Right lobe of liver (tissue), 6 donors: ENCODE measurements around the gene TOX3. TPM values are rescaled to one million over a fixed set of nuclear protein-coding genes. Genes with fewer than 3 reads are reported as not detected.

Experiments used
- ATAC-seq, 4 donors: fragments of 200-7000 bp; cut with Tn5 transposase; one replicate each; pipeline ENCODE4 v1.9.1; 2020; ENCODE audit warnings: mild to moderate bottlenecking in 4 of 4, moderate library complexity in 4 of 4
- DNase-seq, 3 donors: peaks; one replicate each; pipeline ENCODE4 v3.0.0-alpha.2; 2020
- H3K27ac ChIP-seq, 3 donors: fragments of 200-600 bp; one replicate each; pipeline ENCODE4 v1.8.0; 2022
- H3K27me3 ChIP-seq, 2 donors: fragments of 200-600 bp; one replicate each; pipeline ENCODE4 v1.8.0; 2022
- H3K36me3 ChIP-seq, 4 donors: fragments of 200-600 bp; sonication (generic) in 1 of 4; one replicate each; pipeline versions ENCODE4 v1.5.1 to v1.8.0; 2017 to 2022; ENCODE audit warnings: control low read depth in 1 of 4
- H3K4me1 ChIP-seq, 4 donors: fragments of 200-600 bp; sonication (generic) in 1 of 4; one replicate each; pipeline versions ENCODE4 v1.5.1 to v1.8.0; 2017 to 2022; ENCODE audit warnings: control low read depth in 1 of 4
- H3K4me3 ChIP-seq, 3 donors: fragments of 200-600 bp; one replicate each; pipeline ENCODE4 v1.8.0; 2022
- H3K9me3 ChIP-seq, 4 donors: fragments of 200-600 bp; sonication (generic) in 1 of 4; one replicate each; pipeline versions ENCODE4 v1.5.1 to v1.8.0; 2017 to 2022; ENCODE audit warnings: control low read depth in 1 of 4
- POLR2A ChIP-seq: fragments of 450-650 bp; IDR thresholded peaks from one replicate; pipeline ENCODE4 v1.6.1; 2017; ENCODE audit warnings: antibody characterized with exemption, mild to moderate bottlenecking
- WGBS: methylation state at CpG from one replicate; pipeline ENCODE4 v1.1.6; 2018; ENCODE audit warnings: low coverage, low lambda C conversion rate; ENCODE audit not compliant: insufficient coverage; ENCODE audit errors: missing lambda C conversion rate; 5-methylcytosine and 5-hydroxymethylcytosine counted together
- intact Hi-C, 2 donors: fragments of 100-400 bp; cut with DNase I; formaldehyde crosslinking; loops; one replicate each; pipeline versions ENCODE4 v1.11.2 to v1.14.1; 2022
- total RNA-seq, 6 experiments: library from RNA; depleted of rRNA in 2 of 6; stranded (reverse); fragments of >200 nt in 2 of 6; fragmentation: NEBNext Ultra II Directional in 3 of 6; extraction: Animal tissue kit (Norgen Biotek cat#: 25700) in 3 of 6; gene quantifications; one replicate each; pipeline versions ENCODE4 v1.1.0 to v1.2.4, GENCODE V29; 2016 to 2023
- TF ChIP-seq, protein P1 (sequence below), 4 donors: fragments of 200-600 bp in 3 of 4; fragments of 450-650 bp in 1 of 4; IDR thresholded peaks; one replicate each; pipeline versions ENCODE4 v1.5.1 to v1.8.0; 2016 to 2022; ENCODE audit warnings: antibody characterized with exemption in 4 of 4, mild to moderate bottlenecking in 2 of 4
- donor health status: DM: no; HTN: yes; CAD: no.
- donor health status: DM: no; HTN: no; CAD: no.
- donor health status: DM: no; HTN: no; CAD: no.
- donor health status: DM: no; HTN: yes; CAD: no.
- donor health status: DM: no; HTN: yes; CAD: no.

TOX3 gene
- total RNA-seq, 6 experiments from 2014 or later, result 0.92 to 5.8 (median 3.6) TPM

DNA sequence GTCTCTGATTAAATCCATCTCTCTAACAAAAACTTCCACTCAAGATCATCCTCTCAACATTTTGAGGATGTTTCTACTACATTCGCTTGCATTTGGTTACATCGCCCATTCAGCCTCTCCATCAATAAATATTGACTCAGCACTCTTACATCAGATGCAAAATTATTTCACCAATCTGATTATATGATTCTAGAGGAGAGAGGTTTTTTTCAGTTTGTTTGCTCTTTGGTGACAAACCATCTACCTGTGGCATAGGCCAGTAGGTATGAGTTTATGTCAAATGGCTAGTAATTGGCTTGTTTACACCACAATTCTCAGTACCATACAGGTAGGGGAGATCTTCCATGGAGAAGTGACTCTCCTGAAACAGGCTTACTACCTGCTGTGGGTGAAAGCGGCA, 52.3 kb downstream of the TOX3 start:
- Histone ChIP-seq H3K4me3 (no peak overlapping the region), H3K27ac (peak overlapping the region in 2 of 3 donors; percentile 74 to 86), H3K9me3 (no peaks in the 10 kb centered on the region), H3K27me3 (no peaks in the 10 kb centered on the region), H3K4me1 (peaks cover 0 to 55% (median 20%) of the 10 kb centered on the region in 4 donors), H3K36me3 (no peaks in the 10 kb centered on the region)
- whole genome bisulfite sequencing, result 57% methylated on average over 3 of the region's 3 CpGs
- TF ChIP-seq POLR2A, result no peak
- TF ChIP-seq, protein P1, sequence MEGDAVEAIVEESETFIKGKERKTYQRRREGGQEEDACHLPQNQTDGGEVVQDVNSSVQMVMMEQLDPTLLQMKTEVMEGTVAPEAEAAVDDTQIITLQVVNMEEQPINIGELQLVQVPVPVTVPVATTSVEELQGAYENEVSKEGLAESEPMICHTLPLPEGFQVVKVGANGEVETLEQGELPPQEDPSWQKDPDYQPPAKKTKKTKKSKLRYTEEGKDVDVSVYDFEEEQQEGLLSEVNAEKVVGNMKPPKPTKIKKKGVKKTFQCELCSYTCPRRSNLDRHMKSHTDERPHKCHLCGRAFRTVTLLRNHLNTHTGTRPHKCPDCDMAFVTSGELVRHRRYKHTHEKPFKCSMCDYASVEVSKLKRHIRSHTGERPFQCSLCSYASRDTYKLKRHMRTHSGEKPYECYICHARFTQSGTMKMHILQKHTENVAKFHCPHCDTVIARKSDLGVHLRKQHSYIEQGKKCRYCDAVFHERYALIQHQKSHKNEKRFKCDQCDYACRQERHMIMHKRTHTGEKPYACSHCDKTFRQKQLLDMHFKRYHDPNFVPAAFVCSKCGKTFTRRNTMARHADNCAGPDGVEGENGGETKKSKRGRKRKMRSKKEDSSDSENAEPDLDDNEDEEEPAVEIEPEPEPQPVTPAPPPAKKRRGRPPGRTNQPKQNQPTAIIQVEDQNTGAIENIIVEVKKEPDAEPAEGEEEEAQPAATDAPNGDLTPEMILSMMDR (IDR thresholded peaks at IDR 0.05), result no peak
- DNase-seq, result no peak
- peak; percentile 58 to 68 (median 64) for ATAC-seq
- intact Hi-C loops, result no loop called here

DNA sequence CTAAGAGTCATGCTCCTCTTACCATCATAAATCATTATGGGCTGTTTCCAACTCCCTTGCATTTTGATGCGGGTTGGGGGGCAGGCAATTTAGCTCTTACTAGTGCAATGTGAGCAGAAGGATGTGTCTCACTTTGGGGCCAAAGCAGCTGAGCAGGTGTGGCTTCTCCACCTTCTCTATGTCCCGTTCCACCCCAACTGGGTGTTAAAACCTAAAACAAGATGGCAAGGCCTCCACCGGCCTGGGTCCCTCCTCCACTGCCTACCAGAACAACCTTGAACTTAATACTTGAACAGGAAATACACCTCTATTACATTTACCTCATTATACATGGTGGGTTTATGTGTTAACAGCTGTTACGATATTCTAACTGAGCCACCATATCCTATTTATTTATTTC, 52.8 kb downstream of the TOX3 start:
- ATAC-seq, result no peak
- DNase-seq, result no peak
- no peaks in the 10 kb centered on the region for H3K36me3 ChIP-seq
- no peaks in the 10 kb centered on the region for H3K9me3 ChIP-seq
- no peaks in the 10 kb centered on the region for H3K27me3 ChIP-seq
- peak overlapping the region in 2 of 3 donors; percentile 74 to 86 for H3K27ac ChIP-seq
- intact Hi-C loops, result no loop called here
- TF ChIP-seq, protein P1 (IDR thresholded peaks at IDR 0.05), result no peak
- no peak for TF ChIP-seq POLR2A
- H3K4me1 ChIP-seq, result peaks cover 0 to 59% (median 20%) of the 10 kb centered on the region in 4 donors
- WGBS, result 74% methylated on average over 4 of the region's 4 CpGs
- no peak overlapping the region for H3K4me3 ChIP-seq

DNA sequence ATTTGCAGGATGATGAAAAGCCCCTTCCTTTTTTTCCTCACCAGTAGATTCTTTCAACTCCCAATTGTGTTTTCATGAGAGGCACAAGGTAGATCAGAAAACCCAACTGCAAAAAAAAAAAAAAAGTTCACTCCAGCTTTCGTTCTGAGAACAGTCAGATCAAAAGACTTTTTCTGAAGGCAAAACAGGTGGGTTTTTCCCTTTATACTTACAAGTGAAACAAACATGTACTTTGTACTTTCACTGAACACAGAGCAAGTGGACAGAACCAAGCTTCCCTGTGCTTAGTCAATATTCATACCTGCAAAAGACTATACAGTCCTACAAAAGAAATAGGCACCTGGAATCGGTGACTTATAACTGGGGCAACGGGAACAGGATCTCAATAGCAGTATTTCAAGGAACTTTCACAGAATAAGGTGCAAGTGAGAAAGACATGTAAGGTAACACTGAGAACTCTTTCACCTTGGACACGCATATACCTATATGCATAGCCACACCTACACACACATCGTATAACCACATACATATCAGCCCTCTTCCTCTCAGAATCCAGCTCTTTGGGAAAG, 54.1 kb downstream of the TOX3 start:
- H3K4me1 ChIP-seq, result peaks cover 0 to 71% (median 24%) of the 10 kb centered on the region in 4 donors
- H3K27me3 ChIP-seq, result no peaks in the 10 kb centered on the region
- intact Hi-C loops, result no loop called here
- H3K4me3 ChIP-seq, result no peak overlapping the region
- H3K36me3 ChIP-seq, result no peaks in the 10 kb centered on the region
- peak overlapping the region; percentile 40 to 86 (median 74) for H3K27ac ChIP-seq
- DNase-seq (no peak), ATAC-seq (peak; percentile 48 to 78 (median 66))
- no peaks in the 10 kb centered on the region for H3K9me3 ChIP-seq
- TF ChIP-seq POLR2A, result no peak
- TF ChIP-seq, protein P1 (IDR thresholded peaks at IDR 0.05), result no peak
- WGBS, result 42% methylated on average over 5 of the region's 5 CpGs

DNA sequence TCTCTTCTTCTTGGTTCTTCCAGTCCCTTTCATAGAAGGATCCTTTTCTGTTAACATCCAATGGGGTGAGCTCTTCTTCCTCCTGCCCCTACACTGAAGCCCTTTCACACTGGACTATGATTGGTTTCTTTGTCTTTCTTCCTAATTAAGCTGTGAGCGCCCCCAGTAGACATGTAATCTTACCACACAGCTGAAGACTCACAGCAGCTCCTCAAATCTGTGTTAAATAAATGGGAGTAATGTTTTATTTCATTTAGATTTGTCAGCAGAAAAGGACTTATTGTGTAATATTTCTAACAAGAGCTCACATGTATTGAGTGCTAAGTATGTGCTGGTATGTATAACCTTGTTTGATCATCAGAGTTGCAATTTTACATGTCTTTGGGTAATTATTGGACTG, 55.7 kb downstream of the TOX3 start:
- H3K27me3 ChIP-seq, result no peaks in the 10 kb centered on the region
- H3K27ac ChIP-seq, result peak overlapping the region in 1 of 3 donors; percentile 47
- no peak for TF ChIP-seq POLR2A
- TF ChIP-seq, protein P1 (IDR thresholded peaks at IDR 0.05), result no peak
- no peak overlapping the region for H3K4me3 ChIP-seq
- 63% methylated on average over 1 of the region's 1 CpG for WGBS
- DNase-seq (no peak), ATAC-seq (no peak)
- peaks cover 0 to 62% (median 25%) of the 10 kb centered on the region in 4 donors for H3K4me1 ChIP-seq
- H3K9me3 ChIP-seq, result no peaks in the 10 kb centered on the region
- intact Hi-C loops, result no loop called here
- no peaks in the 10 kb centered on the region for H3K36me3 ChIP-seq
